DMS114 treated with DMSO at 0.1 percent for 48 hours (cell line): ENCODE measurements around the gene SLC39A10.
"Not testable (repeated sequence)": the region's sequence is repeated elsewhere in the genome, so short reads cannot be mapped to it uniquely, and the experiment has no call there.

Experiments used
- DNase-seq: peaks from one replicate; lab custom pipeline; 2025; ENCODE audit not compliant: unreplicated experiment; lab: John Stamatoyannopoulos, UW

Gene SLC39A10

GRCh38 chr2:195644708-195645107, 12.3 kb upstream of the SLC39A10 start:
- not testable (repeated sequence) for DNase-seq

- no peak for DNase-seq
Measured at GRCh38 chr2:195645413-195645812, 11.6 kb upstream of the SLC39A10 start.

- DNase-seq: no peak
Measured at GRCh38 chr2:195646424-195646823, 10.6 kb upstream of the SLC39A10 start.

GRCh38 chr2:195647302-195647701, 9.7 kb upstream of the SLC39A10 start:
- DNase-seq: no peak

- not testable (repeated sequence) for DNase-seq
Measured at GRCh38 chr2:195648370-195648769, 8.7 kb upstream of the SLC39A10 start.

GRCh38 chr2:195648787-195649186, 8.2 kb upstream of the SLC39A10 start:
- no peak for DNase-seq

GRCh38 chr2:195649629-195650190, 7.3 kb upstream of the SLC39A10 start:
- DNase-seq: no peak

GRCh38 chr2:195651046-195651445, 6.0 kb upstream of the SLC39A10 start:
- no peak for DNase-seq

GRCh38 chr2:195652911-195653310, 4.1 kb upstream of the SLC39A10 start:
- no peak for DNase-seq

GRCh38 chr2:195656161-195656858, 716 bp upstream of the SLC39A10 start:
- DNase-seq: no peak

- DNase-seq: peak; percentile 56
Measured at GRCh38 chr2:195657634-195658540, 861 bp downstream of the SLC39A10 start.

- no peak for DNase-seq
Measured at GRCh38 chr2:195658541-195658890, 1.5 kb downstream of the SLC39A10 start.

GRCh38 chr2:195659114-195659513, 2.1 kb downstream of the SLC39A10 start:
- no peak for DNase-seq

GRCh38 chr2:195659982-195660890, 3.2 kb downstream of the SLC39A10 start:
- peak; percentile 38 for DNase-seq

- no peak for DNase-seq
Measured at GRCh38 chr2:195662138-195662537, 5.1 kb downstream of the SLC39A10 start.

GRCh38 chr2:195663007-195663406, 6.0 kb downstream of the SLC39A10 start:
- DNase-seq: no peak

GRCh38 chr2:195664528-195664927, 7.5 kb downstream of the SLC39A10 start:
- DNase-seq: no peak

- DNase-seq: not testable (repeated sequence)
Measured at GRCh38 chr2:195665153-195665552, 8.1 kb downstream of the SLC39A10 start.

- DNase-seq: no peak
Measured at GRCh38 chr2:195666113-195666712, 9.2 kb downstream of the SLC39A10 start.

- DNase-seq: no peak
Measured at GRCh38 chr2:195667974-195668373, 10.9 kb downstream of the SLC39A10 start.
